HG03159 (cell line): Measurements from ENCODE around the gene B3GAT1.
"Not testable (repeated sequence)": the region's sequence is repeated elsewhere in the genome, so short reads cannot be mapped to it uniquely, and the experiment has no call there.

Experiments
- ATAC-seq: cut with Tn5 transposase; IDR thresholded peaks from one replicate; pipeline ENCODE4 v1.9.1; 2021; ENCODE audit warnings: mild to moderate bottlenecking, moderate library complexity; ENCODE audit not compliant: unreplicated experiment

Gene B3GAT1

DNA sequence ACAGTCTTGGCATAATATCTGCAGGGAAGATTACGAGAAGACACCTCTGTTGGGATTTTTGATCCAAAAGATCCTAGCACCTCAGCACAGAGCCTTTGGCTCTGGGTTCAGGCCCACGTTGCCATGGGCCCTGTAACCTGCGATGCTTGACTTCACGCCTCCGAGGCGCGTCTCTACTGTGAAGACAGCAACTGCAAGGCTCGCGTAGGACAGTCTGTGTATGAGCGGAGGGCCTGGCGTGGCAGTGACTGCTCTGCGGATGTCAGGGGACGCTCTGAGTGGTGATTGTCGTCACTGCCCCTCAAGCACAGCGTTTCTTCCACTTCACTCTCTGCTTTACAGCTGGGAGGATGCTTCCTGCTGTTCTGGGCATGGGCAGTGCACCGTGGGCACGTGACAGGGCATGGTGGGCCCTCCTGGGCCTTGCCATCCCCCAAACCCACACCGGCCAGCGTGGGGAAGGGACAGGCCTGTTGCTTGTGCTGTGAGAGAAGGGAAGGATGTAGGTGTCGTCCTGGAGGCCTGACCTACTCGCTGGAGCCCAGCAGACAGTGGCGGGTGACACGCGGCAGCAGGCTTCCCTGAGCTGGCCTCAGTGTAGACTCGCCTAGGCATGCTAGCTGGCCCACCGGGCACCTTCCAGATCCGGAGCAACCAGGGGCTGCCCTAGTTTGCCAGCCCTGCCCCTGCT lies 53.7 kb downstream of the B3GAT1 start:
- ATAC-seq: no peak

DNA sequence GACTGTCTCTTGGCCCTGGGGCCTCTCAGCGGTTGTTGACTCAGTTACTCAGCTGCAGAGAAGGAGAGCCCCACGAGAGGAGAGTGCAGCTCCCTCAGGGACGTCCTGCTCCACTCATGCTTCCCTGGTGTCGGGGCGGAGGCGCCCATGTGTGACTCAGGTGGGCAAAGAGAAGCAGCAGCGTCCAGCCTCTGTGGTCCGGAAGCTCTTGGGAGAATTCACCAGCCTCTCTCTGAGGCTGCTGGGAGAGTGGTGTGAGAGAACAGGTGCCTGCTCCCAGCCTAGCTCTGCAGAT lies 54.5 kb downstream of the B3GAT1 start:
- no peak for ATAC-seq

DNA sequence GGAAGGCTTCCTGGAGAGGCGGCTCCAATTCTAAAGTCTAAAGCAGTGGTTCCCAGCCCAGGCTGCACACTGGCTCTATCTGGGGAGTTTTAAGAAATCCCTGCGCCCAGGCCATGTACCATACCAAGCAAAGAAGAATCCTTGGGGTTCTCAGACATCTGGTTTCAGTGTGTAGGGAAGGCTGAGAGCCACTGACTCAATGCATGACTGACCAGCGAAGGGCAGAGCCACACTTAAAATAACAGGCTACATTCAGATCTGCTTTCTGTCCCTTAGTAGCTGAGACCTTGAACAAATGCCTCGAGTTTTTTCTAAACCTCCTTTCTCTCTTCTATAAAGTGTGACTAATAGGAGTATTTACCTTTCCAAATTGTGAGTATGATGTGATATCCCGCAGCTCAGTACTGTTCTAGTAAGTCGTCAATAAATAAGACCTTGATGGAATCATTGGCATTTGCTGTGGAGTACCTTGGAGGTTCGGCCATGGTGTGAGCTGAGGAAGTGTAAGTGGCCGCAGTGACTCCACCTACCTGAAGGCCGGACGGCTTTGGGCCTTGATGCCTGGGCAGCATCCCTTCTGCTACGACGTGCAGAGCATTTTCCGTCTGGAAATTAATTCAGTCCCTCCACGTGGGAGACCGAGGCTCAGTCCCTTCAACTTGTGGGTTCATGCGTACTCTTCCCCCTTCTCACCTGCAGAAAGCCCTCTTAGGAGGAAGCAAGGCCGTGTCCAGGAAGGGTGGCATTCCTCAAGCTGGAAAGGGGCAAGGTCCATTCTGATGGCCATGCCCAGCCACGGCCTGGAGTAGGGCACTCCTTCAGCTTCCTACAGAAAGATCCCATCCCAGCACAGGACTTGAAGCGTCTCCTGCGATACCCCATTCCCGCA lies 55.1 kb downstream of the B3GAT1 start:
- no peak for ATAC-seq

DNA sequence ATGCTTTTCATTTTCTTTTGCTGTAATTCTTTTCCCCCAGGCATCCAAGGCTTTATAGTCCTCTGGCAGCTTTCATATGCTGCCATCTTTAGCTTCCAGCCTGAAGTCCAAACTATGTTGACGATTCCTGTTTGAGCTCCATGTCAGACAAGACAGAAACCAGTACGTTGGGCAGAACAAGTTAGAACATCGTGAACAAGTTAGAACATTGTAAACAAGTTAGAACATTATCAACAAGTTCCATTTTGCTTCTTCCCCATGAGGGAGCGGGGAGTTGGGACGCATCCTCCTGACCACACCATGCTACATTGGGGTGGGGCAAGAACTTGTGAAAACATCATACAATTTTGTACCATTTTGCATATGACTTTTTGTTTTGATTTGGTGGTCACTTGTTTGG lies 56.4 kb downstream of the B3GAT1 start:
- no peak for ATAC-seq

DNA sequence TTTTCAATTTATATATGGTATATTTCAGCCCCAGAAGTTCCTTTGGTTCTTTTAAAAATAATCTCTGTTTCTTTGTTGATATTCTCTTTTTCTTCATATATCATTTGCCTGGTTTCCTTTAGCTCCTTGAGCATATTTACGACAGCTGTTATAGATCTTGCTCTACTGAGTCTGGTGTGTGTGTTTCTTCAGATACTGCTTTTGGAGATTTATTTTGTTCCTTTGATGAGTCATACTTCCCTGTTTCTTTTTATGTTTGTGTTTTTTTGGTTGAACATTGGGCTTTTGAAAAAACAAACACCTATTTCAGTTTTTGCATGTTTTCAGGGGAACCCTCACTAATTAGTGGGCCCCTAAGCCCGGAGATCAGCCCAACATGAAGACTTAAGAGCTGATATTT lies 56.9 kb downstream of the B3GAT1 start:
- ATAC-seq: no peak

DNA sequence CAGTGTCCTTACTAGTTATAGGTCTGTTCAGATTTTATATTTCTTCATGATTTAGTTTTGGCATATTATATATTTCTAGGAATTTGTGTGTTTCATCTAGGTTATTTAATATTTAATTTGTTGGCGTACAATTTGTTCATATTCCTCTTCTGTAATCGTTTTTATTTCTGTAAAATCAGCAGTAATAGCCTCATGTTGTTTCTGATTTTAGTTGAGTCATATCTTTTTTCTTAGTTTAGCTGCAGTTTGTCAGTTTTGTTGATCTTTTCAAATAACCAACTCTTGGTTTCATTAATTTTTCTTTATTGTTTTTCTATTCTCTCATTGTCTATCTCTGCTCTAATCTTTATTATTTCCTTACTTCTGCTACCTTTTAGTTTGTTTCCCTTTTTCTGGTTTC lies 59.9 kb downstream of the B3GAT1 start:
- no peak for ATAC-seq

DNA sequence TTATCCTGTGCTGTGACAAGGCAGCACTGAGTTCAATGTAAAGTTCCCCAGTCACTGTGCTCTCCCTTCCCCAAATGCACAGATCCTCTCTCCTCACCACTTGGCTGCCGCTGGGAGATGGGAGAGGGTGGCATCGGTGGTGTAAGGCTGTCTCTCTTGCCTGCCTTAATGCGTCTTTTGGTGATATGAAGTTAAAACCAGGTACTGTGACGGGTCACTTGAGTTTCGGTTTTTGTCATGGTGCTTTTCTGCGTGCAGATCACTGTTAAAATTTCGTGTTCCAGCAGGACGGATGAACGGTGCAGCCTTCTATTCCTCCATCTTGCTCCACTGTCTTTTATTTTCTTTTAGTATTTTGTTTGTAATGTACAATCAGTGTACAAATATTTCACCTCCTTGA lies 61.7 kb downstream of the B3GAT1 start:
- ATAC-seq: no peak

DNA sequence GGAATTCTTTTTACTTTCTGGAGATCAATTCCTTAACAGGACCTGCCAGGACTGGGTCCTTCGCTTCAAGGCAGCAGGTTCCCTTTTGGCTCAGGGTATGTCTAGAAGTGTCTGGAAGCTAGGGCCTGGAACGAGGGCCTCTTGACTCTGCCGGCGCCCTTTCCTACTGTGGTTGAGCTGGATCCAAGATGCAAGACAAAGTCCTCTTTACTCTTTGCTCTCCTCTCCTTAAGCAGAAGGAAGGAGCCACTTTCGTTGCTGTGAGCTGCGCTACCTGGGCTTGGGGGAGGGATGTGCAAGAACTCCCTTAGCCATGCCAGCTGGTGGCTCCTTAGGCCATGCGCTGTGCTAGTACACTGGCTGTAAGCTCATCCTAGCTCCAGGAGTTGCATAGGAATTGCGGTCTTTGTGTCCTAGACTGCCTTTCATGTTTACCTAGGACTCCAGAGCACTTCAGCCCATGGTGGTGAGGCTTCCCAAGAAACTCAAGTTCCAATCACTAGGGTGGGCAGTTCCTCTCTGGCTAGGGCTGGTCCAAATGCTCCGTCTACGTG lies 62.2 kb downstream of the B3GAT1 start:
- ATAC-seq: no peak

DNA sequence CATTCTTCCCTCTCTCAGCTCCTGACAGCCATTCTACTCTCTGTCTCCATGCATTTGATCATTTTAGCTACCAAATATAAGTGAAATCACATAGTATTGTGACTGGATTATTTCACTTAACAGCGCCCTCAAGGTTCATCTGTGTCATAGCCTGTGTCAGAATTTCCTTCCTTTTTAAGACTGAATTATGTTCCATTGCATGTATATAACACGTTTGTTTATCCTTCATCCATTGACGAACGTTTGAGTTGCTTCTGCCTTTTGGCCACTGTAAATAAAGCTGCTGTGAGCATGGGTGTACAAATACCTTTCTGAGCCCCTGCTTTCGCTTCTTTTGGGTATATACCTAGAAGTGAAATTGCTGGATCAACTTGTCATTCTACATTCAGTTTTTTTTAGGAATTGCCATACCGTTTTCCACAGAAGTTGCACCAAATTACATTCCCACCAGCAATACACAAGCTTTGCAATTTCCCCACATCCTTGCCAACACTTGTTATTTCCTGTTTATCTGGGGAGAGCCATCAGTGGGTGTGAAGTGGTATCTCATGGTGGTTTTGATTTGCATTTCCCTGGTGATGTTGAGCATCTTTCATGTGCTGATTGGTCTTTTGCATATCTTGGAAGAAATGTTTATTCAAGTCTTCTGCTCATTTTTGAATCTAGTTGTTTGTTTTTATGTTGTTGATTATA lies 62.8 kb downstream of the B3GAT1 start:
- no peak for ATAC-seq

DNA sequence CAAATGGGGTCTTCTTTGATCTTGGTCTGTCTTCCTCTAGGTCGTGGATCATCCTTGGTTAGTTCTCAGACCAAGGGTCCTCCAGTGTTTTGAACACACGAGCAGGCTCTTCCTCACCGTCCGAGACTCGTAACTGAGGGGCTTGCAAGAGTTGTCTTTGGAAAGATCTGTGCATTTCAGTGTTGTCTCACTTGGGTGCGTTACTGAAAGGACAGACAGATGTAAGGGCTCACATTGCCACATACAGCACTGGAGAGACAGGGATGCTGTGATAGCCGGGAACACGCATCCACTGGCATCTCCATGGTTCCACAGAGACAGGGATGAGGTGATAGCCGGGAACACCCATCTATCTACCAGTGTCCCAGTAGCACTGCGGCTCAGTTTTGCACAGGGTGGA lies 64.6 kb downstream of the B3GAT1 start:
- no peak for ATAC-seq

DNA sequence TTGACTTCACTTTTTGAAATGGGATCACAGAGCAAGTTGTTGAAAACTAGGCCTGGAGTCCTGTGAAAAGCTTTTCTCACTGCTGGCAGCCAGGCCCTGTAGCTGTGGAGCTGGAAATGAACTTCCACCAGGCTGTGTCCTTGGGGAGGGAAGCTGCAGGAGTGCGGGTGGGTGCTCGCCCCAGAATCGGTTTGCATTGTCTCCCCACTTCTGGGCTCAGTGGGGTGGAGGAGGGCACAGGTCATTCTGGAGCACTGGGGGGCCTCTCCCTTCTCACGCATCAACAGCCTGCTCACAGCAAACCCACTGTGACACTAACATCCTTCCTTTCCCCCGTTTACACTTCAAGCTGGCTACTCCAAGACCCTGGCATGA lies 65.1 kb downstream of the B3GAT1 start:
- ATAC-seq: no peak

DNA sequence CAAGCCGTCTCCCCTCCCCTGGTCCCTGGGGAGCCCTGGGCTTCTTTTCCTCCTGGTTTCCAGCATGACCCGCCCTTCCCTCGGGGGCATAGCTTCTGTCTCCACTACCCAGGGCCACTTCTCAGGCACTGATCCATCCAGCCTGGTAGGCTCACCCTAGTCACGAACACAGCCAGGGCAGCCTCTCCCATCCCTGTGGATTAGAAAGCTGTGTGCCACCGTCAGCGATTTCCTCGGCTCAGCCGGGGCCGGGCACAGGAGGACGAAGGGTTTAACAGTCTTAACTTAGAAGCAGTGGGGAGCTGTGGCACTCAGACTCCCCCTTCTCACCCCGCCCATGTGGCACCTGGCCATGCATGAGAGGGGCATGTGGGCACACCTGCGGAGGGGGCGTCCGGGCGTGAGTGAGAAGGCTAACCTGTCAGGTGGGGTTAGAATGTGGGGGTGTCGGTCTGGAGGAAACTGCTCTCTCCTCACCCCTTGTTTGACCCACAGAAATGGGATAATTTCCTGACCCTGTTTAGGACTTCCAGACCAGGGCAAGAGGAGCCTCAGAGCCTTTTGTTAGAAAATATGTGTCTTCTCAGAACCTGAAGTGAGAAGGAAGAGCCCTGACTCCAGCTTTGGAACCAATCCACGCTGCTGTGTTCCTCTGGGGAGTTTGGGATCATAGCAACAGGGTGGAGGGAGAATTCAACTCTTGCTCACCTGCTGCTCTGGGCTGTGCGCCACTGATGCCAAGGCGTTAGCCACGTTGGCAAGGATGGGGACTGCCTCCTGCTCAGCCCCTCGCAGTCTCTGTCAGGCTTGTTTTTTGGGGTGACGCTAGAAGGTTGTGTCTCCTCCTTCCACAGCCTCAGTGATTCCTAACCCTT lies 65.7 kb downstream of the B3GAT1 start:
- no peak for ATAC-seq

DNA sequence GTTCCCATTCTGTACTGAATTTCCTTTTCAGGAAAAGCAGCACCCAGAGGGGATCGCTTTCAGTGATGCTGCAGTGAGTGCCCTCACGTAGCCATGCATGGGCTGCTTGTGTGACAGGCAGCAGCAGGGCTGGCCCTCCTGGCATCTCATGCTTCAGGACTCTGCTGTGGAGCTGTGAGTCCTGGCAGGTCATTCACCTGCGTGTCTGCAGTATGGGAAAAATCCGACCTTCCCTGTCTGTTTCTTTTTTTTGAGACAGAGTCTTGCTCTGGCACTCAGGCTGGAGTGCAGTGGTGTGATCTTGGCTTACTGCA lies 66.8 kb downstream of the B3GAT1 start:
- no peak for ATAC-seq

DNA sequence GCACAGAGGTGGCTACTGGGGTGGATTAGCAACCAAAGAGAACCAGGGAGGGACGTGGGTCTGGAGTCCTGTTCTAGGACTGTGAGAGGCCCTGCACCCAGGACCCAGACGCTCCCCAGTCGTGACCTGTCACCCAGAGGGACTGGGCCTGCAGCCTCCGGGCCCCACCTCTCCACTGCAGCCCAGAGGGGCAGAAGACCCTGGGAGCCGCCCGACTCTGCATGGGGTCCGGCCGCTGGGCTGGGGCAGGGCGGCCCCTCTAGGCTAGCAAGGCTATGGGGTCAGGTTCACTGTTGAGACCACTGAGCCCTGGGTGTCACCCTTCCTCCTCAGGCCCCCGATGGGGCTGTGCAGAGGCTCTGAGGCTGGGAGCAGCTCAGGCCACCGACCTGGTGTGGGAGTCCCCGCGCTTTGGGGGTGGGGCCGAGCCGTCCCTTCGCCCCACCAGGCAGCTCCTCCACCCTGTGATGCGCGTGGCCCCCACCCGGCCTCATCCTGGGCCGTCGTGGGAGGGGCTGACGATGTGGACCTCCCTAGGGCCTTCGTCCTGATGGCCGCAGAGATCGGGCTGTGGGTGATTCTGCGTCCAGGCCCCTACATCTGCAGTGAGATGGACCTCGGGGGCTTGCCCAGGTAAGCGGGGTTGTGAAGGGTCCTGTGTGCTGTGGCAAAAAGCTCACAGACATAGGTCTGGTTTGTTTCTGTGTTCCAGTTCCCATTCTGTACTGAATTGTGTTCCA lies 67.4 kb downstream of the B3GAT1 start:
- not testable (repeated sequence) for ATAC-seq

DNA sequence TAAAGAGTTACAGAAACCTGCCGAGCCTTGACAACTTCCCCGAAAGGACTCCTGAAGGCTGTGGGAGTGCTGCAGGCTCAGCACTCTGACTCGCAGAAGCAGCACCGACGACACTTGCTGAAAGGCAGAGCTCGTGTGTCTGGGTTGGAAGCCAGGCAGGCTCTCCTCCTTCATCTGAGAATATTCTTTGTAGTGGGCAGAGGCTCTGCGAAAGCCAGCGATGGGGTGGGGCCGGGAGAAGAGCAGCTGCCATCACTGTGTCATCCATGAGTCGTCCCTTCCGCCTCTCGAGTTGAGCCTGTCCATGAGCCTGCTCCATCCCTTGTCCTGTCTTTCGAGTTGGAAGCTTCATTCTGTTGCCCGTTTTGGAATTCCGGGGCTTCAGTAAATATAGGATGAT lies 68.4 kb downstream of the B3GAT1 start:
- ATAC-seq: no peak

DNA sequence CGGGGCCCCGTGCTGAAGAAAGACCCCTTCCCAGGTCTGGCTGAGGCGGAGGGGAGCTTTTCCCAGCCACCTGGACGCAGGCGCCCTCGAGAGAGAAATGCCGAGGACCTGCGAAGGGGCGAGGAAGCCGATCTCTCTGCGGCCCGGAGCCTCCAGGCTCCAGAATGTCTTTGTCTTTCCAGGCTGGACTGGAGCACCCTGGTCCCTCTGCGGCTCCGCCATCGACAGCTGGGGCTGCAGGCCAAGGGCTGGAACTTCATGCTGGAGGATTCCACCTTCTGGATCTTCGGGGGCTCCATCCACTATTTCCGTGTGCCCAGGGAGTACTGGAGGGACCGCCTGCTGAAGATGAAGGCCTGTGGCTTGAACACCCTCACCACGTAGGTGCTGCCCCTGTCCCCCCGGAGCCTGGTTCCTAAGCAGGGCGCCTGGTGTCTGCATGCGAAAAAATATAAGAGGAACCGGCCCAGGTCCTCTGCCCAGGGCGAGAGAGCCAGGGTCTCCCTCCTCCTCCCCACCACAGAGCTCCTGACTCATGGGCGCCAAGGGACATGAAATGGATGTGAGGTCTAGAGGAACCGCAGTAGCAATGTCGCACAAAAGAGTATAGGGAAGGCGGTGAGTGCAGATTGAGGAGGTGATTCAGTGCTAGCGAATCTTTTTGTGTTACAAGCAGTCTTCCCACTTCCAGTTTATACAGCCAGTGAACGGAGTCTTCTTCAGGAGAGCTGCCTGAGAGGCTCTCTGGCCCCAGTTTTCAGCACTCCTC lies 69.3 kb downstream of the B3GAT1 start:
- no peak for ATAC-seq

DNA sequence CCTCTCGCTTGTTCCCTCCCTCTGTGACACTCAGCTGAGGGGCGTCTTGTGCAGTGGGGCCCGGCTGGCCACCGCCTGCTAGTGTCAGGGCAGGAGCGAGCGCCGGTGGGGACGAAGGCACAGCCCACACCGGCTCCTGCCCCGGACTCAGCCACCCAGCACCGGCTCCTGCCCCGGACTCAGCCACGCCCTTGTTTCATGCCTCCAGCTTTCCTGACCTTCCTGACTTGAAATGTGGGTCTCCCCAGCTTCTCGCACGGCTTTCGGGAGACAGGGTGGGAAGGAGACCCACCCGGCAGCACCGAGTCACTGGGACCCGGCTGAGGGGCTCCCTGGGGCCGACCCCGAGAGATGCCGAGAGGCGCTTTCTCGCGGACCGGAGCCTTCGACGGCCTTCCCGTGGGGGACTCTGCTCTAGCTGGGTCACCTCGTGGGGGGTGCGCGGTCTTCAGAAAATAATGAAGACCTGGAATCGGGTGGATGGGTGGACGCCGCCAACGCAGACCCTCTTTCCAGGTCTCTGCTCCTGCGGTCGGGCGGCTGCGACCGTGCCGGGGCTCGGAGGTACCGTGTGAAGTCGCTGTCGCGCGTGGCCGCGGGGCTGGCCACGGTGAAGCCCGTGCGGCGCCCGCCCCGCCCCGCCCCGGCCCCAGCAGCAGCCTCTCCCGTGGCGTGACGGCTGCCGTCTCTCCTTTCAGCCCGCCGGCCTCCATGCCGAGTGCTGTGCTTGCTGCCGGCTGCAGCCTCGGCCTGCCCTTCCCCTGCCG lies 70.1 kb downstream of the B3GAT1 start:
- ATAC-seq: no peak

DNA sequence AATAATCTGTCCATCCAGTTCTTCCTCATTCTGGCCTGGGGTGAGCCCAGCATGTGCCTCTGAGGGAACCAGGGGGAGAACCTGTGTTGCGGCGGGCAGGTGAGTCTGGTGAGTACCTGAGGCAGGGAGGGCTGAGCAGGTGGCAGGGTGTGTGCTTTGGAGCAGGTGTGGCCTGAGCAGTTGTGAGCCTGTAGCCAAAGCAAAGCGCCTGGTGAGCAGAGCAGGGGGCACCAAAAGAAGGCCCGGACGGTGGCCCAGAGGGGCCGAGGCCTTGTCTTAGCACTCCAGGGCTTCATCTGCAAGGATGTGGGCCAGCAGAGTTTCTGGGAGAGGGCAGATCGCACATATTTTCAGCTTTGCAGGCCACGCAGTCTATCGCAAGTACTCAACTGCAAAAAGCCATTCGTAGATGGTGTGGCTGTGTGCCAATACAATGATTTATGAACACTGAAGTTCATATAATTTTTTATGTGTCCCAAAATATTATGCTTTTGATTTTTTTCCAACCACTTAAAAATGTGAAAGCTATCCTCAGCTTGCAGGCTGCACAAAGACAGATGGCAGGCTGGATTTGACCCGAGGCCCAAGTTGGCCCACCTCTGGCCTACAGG lies 71.6 kb downstream of the B3GAT1 start:
- ATAC-seq: no peak
